Prostate gland (tissue), 1 donor: ENCODE measurements around the gene PTPRK.

ENCODE experiments used
- POLR2A ChIP-seq: fragments of 450-650 bp; IDR thresholded peaks from one replicate; pipeline ENCODE4 v1.6.1; 2016; ENCODE audit warnings: antibody characterized with exemption, mild to moderate bottlenecking
- POLR2AphosphoS5 ChIP-seq: sonication (generic); formaldehyde crosslinking; IDR thresholded peaks from one replicate; pipeline ENCODE4 v1.6.1; 2017; ENCODE audit warnings: antibody characterized with exemption

DNA sequence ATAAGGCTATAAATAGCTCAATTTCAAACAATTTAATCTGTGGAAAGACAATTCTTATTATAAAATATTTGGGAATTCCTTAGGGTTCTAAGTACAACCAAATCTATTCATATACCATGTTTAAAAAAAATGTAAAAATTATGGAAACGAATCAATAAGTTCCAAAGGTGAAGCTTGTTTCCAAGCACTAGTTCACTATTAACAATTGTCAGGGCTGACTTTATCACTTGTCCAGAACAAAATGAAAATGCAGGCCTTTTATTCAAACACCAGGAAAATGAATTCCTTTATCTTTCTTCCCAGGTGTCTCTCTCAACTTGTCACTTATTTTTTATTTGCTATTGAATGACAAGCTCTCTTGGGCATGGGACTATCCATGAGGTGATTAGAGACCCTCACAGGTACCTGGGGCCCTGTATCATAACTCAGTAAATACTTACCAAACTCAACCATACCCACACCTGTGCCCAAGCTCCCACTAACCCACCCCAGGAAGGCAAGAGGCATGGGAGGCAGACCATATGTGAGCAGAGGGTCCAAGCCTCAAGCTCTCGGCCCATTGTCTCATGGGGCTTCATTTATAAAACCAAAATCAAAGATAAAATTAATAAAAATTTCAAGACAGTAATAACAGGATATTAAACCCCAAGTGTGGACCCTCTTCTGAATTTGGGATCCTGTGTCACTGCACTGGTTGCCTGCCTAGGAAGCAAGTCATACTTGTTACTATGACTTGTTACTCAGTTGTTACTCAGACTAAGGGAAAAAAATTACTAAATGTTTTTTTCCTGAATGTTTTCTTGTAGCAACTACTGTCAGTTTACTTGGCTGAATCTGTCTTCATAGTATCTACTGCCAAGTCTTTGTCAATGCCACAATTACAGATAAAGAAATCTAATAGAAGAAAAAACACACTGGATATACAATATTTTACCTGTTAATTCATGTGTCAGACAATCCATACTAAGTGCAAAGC lies 54.7 kb downstream of the PTPRK start:
- no peak for TF ChIP-seq POLR2AphosphoS5
- no peak for TF ChIP-seq POLR2A
